GM20000 (cell line): Measurements from ENCODE around the gene EME1.
"Not testable (repeated sequence)": the region's sequence is repeated elsewhere in the genome, so short reads cannot be mapped to it uniquely, and the experiment has no call there.

Experiments used
- DNase-seq: peaks from one replicate; pipeline ENCODE4 v3.0.0; 2012; ENCODE audit warnings: low spot score
- TF ChIP-seq, protein P1 (sequence below): IDR thresholded peaks from 2 replicates; pipeline ENCODE4 v1.5.1; 2012; ENCODE audit warnings: mild to moderate bottlenecking, control low read depth; ENCODE audit errors: extremely low read depth, missing control alignments

The EME1 gene

DNA sequence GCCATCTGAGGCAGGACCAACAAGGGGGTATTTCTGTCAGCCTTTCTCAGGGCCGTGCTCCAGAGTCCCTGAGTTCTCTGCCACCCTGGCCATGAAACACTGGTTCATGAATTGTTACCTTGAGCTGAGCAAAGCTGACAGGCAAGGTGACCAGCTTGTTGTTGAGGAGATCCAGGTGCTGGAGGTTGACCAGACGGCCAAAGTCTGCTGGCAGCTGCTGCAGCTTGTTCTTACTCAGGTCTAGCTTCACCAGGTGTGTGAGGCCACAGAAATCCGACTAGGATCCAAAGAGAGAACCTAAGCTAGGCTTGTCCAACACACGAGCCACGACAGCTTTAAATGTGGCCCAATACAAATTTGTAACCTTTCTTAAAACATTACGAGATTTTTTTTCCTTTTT lies 19.6 kb downstream of the EME1 start:
- TF ChIP-seq, protein P1, sequence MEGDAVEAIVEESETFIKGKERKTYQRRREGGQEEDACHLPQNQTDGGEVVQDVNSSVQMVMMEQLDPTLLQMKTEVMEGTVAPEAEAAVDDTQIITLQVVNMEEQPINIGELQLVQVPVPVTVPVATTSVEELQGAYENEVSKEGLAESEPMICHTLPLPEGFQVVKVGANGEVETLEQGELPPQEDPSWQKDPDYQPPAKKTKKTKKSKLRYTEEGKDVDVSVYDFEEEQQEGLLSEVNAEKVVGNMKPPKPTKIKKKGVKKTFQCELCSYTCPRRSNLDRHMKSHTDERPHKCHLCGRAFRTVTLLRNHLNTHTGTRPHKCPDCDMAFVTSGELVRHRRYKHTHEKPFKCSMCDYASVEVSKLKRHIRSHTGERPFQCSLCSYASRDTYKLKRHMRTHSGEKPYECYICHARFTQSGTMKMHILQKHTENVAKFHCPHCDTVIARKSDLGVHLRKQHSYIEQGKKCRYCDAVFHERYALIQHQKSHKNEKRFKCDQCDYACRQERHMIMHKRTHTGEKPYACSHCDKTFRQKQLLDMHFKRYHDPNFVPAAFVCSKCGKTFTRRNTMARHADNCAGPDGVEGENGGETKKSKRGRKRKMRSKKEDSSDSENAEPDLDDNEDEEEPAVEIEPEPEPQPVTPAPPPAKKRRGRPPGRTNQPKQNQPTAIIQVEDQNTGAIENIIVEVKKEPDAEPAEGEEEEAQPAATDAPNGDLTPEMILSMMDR = no peak
- no peak for DNase-seq

DNA sequence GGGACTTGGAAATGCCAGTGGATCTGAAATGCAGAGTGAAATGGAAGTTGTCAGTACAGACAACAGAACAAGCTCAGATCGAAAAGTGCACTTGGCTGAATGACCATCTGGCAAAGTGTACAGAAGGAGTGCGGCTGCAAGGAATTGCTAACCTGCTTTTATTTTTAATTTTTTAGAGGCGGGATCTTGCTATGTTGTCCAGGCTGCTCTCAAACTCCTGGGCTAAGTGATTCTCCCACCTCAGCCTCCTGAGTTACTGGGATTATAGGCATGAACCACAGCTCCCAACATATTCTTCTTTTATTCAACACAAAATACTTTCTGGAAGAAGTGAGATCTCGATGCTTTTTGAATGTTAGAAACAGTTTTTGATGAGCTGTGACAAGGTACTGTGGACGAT lies 20.7 kb downstream of the EME1 start:
- TF ChIP-seq, protein P1 = no peak
- no peak for DNase-seq

DNA sequence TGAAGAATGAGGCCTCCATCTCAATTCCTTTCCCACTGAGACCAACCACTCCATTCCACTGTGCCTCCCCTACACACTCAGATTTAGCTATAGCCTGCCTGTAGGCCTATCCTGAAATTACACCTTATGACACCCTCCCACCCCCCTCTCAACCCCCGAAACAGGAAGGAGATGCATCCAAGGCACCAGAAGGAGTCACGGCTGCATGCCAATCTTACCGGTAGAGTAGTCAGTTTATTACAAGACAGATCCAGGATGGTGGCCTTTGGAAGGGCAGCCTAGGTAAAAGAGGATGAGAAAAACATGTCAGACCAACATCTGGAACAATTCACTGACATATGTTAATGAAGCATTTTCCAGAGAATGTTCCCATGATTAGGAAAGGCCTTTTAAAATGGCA lies 21.7 kb downstream of the EME1 start:
- TF ChIP-seq, protein P1 = no peak
- DNase-seq = no peak

DNA sequence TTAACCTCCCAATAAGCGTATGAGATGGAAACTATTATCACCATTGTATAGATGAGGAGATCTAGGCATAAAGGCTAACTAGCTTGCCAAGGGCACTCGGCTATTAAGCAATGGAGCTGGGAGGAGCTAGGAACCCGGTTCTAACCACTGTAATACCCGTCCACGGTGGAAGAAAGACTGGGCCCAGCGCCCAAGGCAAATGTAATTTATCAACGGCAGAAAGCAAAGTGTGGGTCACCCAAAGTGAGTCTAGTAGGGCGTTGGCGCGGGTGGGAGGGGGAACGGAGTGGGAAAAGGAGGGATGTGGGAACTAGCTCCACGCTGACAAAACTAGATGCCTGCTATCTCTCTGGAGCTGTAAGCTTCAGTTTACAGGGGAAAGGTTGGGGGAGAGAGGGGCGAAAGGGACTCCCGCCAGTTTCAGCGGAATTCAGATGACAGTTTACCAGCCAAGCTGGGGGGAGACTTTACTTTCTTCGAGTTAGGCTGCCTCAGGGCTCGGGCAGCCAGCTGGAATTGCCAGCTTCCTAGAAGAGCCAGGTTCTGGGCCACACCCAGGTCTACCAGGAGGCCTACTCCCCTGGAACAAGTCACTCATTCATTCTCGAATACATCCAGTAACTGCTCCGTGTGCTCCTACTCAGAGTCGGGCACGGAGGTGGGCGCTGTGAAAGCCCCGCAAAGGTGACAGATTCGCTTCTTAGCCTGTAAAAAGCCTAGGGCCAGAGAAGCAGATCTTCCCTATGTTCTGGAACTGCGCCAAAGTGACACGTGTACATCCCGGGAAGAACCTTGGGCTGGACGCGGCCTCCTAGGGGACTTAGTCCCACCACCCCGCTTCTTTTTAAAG lies 23.5 kb downstream of the EME1 start:
- no peak for DNase-seq
- TF ChIP-seq, protein P1 = no peak

DNA sequence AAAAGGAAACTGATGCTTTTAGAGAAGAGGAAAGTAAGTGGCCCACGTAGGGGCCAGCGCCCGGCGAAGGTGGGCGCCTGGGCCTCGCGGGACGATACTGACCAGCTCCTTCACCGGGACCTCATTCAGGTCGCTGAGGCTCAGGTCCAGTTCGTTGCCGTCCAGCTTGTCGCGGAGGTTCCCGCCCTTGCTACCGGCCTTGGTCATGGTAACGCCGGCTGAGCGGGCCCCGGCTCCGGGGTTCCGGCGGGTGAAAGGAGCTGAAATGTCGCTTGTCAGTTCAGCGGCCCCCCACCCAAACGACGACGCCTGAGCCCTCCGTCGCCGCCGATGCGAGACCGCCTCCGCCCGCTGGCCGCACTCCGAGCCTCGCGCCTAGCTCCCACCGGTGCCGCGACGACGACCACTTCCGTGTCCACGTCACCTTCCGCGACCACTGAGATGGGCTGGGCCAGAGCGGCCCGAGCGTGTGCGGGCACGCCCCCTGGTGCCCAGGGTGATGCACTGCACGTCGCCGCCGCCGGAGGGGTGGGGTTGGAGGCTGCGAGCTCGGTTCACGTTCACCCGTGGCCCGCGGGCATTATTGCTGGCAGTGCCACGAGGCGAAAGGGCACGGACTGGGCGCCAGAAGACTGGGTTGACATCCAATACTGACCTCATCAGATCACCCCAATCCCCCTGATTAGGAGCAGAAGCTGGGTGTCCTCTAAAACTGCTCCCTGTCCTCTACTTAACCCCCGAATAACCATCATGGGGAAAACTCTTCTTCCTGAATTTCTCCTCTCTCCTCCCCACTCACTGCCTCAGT lies 24.3 kb downstream of the EME1 start, which contains the start of gene LRRC59:
TSS of gene LRRC59 (minus strand) at position 413 of the 808 bp plus-strand sequence. CDS start at position 207, 206 bp downstream.
- TF ChIP-seq, protein P1 = peak; percentile 99
- DNase-seq = peak; percentile 91

DNA sequence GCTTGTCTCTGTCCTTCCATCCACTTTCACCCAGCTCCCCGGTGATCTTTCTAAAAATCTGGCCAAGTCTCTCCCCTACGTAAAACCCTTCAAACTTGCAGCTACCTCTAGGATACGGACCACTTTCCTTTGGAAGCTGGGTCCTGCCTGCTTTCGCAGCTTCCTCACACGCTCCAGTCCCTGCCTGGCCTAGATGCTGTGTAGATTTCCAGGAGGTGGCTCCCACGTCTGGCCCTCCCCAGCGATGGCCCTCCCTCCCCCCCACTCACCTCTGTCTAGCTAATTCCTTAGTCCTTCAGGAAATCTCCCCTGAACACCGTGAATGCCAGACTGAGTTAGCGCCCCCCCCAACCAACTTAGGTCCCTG lies 24.9 kb downstream of the EME1 start:
- TF ChIP-seq, protein P1 = no peak
- DNase-seq = no peak

DNA sequence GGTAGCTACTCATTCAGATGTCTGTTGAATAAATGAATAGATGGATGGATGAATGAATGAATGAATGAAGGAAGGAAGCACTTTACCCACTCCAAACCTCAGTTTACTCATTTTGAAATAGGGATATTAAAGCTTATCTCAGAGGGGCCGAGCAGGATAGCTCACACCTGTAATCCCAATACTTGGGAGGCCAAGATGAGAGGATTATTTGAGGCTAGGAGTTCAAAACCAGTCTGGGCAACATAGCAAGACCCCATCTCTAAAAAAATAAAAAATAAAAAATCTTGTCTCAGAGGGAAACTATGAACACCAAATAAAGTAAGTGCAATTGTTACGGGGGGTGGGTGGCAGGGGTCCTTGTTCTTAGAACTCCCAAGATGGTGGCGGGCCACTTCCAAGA lies 25.6 kb downstream of the EME1 start:
- not testable (repeated sequence) for DNase-seq

DNA sequence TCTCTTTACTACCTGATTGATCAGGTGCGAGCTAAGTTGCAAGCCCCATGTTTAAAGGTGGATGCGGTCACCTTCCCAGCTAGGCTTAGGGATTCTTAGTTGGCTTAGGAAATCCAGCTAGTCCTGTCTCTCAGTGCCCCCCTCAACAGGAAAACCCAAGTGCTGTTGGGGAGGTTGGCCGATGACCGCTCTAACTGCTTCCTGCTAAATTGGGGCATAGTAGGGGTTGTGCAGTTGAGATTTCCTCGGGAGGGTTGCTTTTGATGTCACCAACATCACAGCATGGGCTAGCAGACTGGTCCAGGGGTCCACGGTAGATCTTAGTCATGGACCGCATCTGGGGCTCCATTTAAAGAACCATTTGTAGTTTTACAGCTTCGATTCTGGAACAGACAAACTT lies 26.6 kb downstream of the EME1 start:
- not testable (repeated sequence) for DNase-seq

DNA sequence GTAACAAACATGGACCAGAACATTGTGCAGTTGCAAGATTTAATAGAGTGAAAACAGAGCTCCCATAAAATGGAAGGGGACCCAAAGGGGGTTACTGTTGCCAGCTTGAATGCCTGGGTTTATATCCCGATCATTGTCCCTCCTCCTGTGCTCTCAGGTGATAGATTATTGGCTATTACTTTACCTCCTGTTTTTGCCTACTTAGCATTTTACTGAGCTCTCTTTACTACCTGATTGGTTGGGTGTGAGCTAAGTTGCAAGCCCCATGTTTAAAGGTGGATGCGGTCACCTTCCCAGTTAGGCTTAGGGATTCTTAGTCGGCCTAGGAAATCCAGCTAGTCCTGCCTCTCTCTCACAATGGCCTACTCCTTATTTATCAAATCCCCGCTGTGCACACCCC lies 32.3 kb downstream of the EME1 start:
- DNase-seq = not testable (repeated sequence)
